SK-N-SH treated with all-trans-retinoic acid at 6 μM for 48 hours (cell line): ENCODE results near the gene FLAD1.

Source experiments
- ATAC-seq: fragments of 200-7000 bp; cut with Tn5 transposase; 3 replicates; pipeline ENCODE4 v1.9.1; 2020; ENCODE audit warnings: mild to moderate bottlenecking, moderate library complexity
- ARNTL ChIP-seq: fragments of 450-650 bp; formaldehyde crosslinking; IDR thresholded peaks from 2 replicates; pipeline ENCODE4 v1.5.0; 2020; ENCODE audit warnings: low read depth, mild to moderate bottlenecking, moderate library complexity, borderline replicate concordance
- CSDC2 ChIP-seq: fragments of 250-450 bp; sonication (Bioruptor Pico); IDR thresholded peaks from 2 replicates; pipeline ENCODE4 v1.5.0; 2020; ENCODE audit warnings: mild to moderate bottlenecking, moderate library complexity
- ESRRG ChIP-seq: fragments of 250-450 bp; sonication (Bioruptor Pico); IDR thresholded peaks from 2 replicates; pipeline ENCODE4 v1.6.1; 2021; ENCODE audit warnings: mild to moderate bottlenecking
- GLIS3 ChIP-seq: fragments of 250-450 bp; sonication (Bioruptor Pico); IDR thresholded peaks from 2 replicates; pipeline ENCODE4 v1.5.0; 2020; ENCODE audit warnings: mild to moderate bottlenecking, moderate library complexity
- ISL1 ChIP-seq: fragments of 250-450 bp; sonication (Bioruptor Pico); IDR thresholded peaks from 2 replicates; pipeline ENCODE4 v2.1.2; 2022; ENCODE audit warnings: mild to moderate bottlenecking, moderate library complexity
- OSR1 ChIP-seq: fragments of 250-450 bp; sonication (Bioruptor Pico); IDR thresholded peaks from 2 replicates; pipeline ENCODE4 v1.8.0; 2022; ENCODE audit warnings: moderate library complexity, mild to moderate bottlenecking, inconsistent platforms
- PPARA ChIP-seq: fragments of 250-450 bp; sonication (Bioruptor Pico); IDR thresholded peaks from 2 replicates; pipeline ENCODE4 v1.5.0; 2020; ENCODE audit warnings: mild to moderate bottlenecking, borderline replicate concordance
- RARB ChIP-seq: fragments of 250-450 bp; sonication (Bioruptor Pico); IDR thresholded peaks from 2 replicates; pipeline ENCODE4 v1.8.0; 2021; ENCODE audit warnings: mild to moderate bottlenecking, moderate library complexity
- SNAI2 ChIP-seq: fragments of 250-450 bp; sonication (Bioruptor Pico); IDR thresholded peaks from 2 replicates; pipeline ENCODE4 v1.5.0; 2020; ENCODE audit warnings: mild to moderate bottlenecking, moderate library complexity
- TOX ChIP-seq: fragments of 250-450 bp; sonication (Bioruptor Pico); IDR thresholded peaks from 2 replicates; pipeline ENCODE4 v1.8.0; 2021; ENCODE audit warnings: mild to moderate bottlenecking, moderate library complexity, borderline replicate concordance
- ZC3H10 ChIP-seq: fragments of 250-450 bp; sonication (Bioruptor Pico); IDR thresholded peaks from 2 replicates; pipeline ENCODE4 v1.5.1; 2021; ENCODE audit warnings: mild to moderate bottlenecking, moderate library complexity
- ZFP3 ChIP-seq: fragments of 250-450 bp; sonication (Bioruptor Pico); IDR thresholded peaks from 2 replicates; pipeline ENCODE4 v1.5.0; 2020; ENCODE audit warnings: mild to moderate bottlenecking, moderate library complexity
- ZNF70 ChIP-seq: fragments of 450-650 bp; formaldehyde crosslinking; IDR thresholded peaks from 2 replicates; pipeline ENCODE4 v1.5.0; 2020; ENCODE audit warnings: mild to moderate bottlenecking, moderate library complexity
- ZNF8 ChIP-seq: fragments of 450-650 bp; formaldehyde crosslinking; IDR thresholded peaks from 2 replicates; pipeline ENCODE4 v1.5.0; 2020; ENCODE audit warnings: mild to moderate bottlenecking, moderate library complexity
- TF ChIP-seq, protein P1 (sequence below): fragments of 250-450 bp; sonication (Bioruptor Pico); IDR thresholded peaks from 2 replicates; pipeline ENCODE4 v1.8.0; 2020; ENCODE audit warnings: mild to moderate bottlenecking, moderate library complexity, borderline replicate concordance
- TF ChIP-seq, protein P2 (sequence below): fragments of 250-450 bp; sonication (Bioruptor Pico); IDR thresholded peaks from 2 replicates; pipeline ENCODE4 v1.5.1; 2020; ENCODE audit warnings: low read depth, mild to moderate bottlenecking, moderate library complexity
- TF ChIP-seq, protein P3 (sequence below): fragments of 250-450 bp; sonication (Bioruptor Pico); IDR thresholded peaks from 2 replicates; pipeline ENCODE4 v1.8.0; 2021; ENCODE audit warnings: low read depth, mild to moderate bottlenecking, moderate library complexity, borderline replicate concordance
- TF ChIP-seq, protein P4 (sequence below): fragments of 250-450 bp; sonication (Bioruptor Pico); IDR thresholded peaks from 2 replicates; pipeline ENCODE4 v1.5.1; 2021; ENCODE audit warnings: mild to moderate bottlenecking, moderate library complexity
- TF ChIP-seq, protein P5 (sequence below): fragments of 250-450 bp; sonication (Bioruptor Pico); IDR thresholded peaks from 2 replicates; pipeline ENCODE4 v1.5.0; 2020; ENCODE audit warnings: mild to moderate bottlenecking, moderate library complexity

FLAD1 gene

DNA sequence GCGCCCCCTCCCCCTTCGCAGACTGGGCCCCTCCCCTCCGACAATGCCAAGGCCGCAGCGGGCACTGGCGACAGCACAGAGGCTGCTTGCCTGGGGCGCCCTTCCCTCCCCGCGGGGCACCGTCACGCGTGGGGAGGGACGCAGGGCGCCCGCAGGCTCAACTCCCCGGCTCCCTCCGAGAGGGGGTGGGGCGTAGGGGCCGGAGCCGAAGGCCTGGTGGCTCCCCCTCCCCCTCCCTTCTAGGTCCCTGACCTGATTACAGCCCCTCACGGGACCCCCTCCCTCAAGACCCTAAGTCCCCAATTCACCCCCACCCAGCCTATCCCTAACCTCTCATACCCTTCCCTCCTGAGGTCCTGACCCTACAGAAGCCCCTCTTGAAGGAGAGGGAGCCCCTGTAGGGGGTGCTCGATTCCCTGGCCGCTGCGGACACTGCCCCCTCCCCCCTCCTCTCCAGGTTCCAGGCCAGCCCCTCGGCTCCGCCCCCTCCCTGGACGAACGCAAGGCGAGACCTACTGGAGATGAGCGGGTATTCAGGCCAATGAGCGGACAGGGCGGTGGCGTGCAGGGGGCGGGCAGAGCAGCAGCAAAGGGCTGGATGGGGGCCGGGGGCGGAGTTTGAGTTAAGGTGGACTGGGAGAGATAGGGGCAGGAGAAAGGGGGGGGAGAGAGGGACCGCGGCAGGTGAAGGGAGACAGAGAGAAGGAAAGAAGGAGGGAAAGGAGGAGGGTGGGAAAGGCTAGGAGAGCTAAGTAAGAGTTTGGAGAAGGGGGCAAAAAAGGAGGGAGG is 18.7 kb downstream of the FLAD1 start (continued):
- TF ChIP-seq, protein P1, sequence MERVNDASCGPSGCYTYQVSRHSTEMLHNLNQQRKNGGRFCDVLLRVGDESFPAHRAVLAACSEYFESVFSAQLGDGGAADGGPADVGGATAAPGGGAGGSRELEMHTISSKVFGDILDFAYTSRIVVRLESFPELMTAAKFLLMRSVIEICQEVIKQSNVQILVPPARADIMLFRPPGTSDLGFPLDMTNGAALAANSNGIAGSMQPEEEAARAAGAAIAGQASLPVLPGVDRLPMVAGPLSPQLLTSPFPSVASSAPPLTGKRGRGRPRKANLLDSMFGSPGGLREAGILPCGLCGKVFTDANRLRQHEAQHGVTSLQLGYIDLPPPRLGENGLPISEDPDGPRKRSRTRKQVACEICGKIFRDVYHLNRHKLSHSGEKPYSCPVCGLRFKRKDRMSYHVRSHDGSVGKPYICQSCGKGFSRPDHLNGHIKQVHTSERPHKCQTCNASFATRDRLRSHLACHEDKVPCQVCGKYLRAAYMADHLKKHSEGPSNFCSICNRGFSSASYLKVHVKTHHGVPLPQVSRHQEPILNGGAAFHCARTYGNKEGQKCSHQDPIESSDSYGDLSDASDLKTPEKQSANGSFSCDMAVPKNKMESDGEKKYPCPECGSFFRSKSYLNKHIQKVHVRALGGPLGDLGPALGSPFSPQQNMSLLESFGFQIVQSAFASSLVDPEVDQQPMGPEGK (CRISPR knock-in tag) = 0 out of 2 replicates have a peak, but pooled peaks have one; percentile 20

DNA sequence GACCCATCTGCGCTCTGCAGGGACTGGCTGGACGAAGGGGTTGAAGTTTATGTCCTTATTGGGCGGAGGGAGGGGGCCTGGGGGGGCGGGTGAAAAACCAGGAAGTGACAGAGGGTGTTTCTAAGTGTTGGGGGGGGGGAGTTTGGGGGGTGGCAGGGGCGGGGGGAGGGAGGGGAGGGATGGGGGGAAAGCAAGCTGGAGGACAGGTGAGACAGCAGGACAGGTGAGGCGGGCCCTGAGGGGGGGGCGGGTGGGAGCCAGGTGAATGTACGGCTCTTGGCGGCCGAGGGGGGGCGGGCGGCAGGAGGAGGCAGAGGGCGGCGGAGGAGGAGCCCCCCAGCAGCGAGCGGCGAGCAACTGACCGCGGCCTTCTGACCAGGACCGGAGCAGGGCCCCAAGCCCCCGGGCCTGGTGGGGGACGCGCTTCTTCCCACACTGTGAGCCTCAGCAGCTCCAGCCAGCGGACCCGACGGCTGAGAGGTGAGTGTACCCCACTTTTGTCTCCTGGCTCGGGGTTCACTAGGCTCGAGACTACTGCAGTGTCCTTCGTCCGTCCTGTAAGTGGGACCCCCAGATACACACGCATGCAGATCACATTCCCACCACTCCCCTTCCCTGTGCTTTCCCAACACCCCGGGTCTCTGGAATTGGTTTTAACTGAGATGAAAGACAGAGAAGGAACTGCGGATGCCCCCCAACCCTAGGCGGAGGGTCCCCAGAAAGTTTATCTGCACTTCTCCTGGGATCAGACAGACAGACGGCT is 19.5 kb downstream of the FLAD1 start, which contains the start of gene ZBTB7B:
TSS of gene ZBTB7B (plus strand) at position 339 of the 763 bp plus-strand sequence. CDS start 11,859 bp downstream, outside the sequence.
- no peak for TF ChIP-seq ARNTL
- TF ChIP-seq ZNF70 = no peak
- no peak for TF ChIP-seq ZNF8 (CRISPR knock-in tag)
- no peak for TF ChIP-seq TOX (CRISPR knock-in tag)
- TF ChIP-seq PPARA (CRISPR knock-in tag) = no peak
- no peak for TF ChIP-seq SNAI2
- TF ChIP-seq, protein P2, sequence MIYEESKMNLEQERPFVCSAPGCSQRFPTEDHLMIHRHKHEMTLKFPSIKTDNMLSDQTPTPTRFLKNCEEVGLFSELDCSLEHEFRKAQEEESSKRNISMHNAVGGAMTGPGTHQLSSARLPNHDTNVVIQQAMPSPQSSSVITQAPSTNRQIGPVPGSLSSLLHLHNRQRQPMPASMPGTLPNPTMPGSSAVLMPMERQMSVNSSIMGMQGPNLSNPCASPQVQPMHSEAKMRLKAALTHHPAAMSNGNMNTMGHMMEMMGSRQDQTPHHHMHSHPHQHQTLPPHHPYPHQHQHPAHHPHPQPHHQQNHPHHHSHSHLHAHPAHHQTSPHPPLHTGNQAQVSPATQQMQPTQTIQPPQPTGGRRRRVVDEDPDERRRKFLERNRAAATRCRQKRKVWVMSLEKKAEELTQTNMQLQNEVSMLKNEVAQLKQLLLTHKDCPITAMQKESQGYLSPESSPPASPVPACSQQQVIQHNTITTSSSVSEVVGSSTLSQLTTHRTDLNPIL = no peak
- TF ChIP-seq, protein P3, sequence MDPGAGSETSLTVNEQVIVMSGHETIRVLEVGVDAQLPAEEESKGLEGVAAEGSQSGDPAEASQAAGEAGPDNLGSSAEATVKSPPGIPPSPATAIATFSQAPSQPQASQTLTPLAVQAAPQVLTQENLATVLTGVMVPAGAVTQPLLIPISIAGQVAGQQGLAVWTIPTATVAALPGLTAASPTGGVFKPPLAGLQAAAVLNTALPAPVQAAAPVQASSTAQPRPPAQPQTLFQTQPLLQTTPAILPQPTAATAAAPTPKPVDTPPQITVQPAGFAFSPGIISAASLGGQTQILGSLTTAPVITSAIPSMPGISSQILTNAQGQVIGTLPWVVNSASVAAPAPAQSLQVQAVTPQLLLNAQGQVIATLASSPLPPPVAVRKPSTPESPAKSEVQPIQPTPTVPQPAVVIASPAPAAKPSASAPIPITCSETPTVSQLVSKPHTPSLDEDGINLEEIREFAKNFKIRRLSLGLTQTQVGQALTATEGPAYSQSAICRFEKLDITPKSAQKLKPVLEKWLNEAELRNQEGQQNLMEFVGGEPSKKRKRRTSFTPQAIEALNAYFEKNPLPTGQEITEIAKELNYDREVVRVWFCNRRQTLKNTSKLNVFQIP (CRISPR knock-in tag) = no peak
- TF ChIP-seq, protein P4, sequence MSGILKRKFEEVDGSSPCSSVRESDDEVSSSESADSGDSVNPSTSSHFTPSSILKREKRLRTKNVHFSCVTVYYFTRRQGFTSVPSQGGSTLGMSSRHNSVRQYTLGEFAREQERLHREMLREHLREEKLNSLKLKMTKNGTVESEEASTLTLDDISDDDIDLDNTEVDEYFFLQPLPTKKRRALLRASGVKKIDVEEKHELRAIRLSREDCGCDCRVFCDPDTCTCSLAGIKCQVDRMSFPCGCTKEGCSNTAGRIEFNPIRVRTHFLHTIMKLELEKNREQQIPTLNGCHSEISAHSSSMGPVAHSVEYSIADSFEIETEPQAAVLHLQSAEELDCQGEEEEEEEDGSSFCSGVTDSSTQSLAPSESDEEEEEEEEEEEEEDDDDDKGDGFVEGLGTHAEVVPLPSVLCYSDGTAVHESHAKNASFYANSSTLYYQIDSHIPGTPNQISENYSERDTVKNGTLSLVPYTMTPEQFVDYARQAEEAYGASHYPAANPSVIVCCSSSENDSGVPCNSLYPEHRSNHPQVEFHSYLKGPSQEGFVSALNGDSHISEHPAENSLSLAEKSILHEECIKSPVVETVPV (CRISPR knock-in tag) = no peak
- TF ChIP-seq ZFP3 (CRISPR knock-in tag) = no peak
- no peak for TF ChIP-seq ISL1
- ATAC-seq = peak; percentile 4

DNA sequence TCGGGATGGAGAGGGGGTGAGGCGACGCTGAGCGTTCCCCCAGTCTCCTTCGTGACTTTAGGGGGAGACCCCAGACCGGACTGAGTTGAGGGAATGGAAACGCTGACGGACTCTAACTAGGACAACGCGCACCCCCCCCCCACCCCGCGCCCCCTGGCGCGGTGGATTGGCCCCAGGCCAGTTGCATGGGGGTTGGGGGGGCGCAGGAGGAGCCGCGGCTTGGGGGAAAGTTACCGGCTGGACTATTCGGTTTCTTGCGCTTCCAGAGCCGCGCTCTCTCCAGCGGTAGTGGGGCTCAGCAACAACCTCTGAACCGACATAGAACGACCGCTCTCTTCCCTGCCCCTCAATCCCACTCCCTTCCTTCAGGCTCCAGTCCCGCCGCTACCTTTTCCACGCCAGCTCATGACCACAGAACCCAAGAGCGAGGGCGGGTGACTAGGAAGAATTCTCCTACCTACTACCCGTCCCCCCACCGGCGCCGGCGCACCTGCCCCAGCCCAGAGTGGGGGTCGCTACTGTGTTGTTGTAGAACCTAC is 20.2 kb downstream of the FLAD1 start:
- no peak for ATAC-seq
- TF ChIP-seq ZC3H10 (CRISPR knock-in tag) (no peak), ARNTL (no peak), RARB (CRISPR knock-in tag) (no peak), ISL1 (no peak), GLIS3 (CRISPR knock-in tag) (no peak), CSDC2 (no peak), OSR1 (CRISPR knock-in tag) (no peak), ZFP3 (CRISPR knock-in tag) (no peak), ESRRG (no peak), ZNF70 (no peak), PPARA (CRISPR knock-in tag) (no peak), TOX (CRISPR knock-in tag) (no peak)
- TF ChIP-seq, protein P2 = no peak
- TF ChIP-seq, protein P5, sequence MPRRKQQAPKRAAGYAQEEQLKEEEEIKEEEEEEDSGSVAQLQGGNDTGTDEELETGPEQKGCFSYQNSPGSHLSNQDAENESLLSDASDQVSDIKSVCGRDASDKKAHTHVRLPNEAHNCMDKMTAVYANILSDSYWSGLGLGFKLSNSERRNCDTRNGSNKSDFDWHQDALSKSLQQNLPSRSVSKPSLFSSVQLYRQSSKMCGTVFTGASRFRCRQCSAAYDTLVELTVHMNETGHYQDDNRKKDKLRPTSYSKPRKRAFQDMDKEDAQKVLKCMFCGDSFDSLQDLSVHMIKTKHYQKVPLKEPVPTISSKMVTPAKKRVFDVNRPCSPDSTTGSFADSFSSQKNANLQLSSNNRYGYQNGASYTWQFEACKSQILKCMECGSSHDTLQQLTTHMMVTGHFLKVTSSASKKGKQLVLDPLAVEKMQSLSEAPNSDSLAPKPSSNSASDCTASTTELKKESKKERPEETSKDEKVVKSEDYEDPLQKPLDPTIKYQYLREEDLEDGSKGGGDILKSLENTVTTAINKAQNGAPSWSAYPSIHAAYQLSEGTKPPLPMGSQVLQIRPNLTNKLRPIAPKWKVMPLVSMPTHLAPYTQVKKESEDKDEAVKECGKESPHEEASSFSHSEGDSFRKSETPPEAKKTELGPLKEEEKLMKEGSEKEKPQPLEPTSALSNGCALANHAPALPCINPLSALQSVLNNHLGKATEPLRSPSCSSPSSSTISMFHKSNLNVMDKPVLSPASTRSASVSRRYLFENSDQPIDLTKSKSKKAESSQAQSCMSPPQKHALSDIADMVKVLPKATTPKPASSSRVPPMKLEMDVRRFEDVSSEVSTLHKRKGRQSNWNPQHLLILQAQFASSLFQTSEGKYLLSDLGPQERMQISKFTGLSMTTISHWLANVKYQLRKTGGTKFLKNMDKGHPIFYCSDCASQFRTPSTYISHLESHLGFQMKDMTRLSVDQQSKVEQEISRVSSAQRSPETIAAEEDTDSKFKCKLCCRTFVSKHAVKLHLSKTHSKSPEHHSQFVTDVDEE (CRISPR knock-in tag) = no peak
- TF ChIP-seq, protein P3 (CRISPR knock-in tag) = no peak
- TF ChIP-seq, all 23 proteins: peak for 0
